ENCODE measurements around the gene ABRAXAS1.

ABRAXAS1 gene

DNA sequence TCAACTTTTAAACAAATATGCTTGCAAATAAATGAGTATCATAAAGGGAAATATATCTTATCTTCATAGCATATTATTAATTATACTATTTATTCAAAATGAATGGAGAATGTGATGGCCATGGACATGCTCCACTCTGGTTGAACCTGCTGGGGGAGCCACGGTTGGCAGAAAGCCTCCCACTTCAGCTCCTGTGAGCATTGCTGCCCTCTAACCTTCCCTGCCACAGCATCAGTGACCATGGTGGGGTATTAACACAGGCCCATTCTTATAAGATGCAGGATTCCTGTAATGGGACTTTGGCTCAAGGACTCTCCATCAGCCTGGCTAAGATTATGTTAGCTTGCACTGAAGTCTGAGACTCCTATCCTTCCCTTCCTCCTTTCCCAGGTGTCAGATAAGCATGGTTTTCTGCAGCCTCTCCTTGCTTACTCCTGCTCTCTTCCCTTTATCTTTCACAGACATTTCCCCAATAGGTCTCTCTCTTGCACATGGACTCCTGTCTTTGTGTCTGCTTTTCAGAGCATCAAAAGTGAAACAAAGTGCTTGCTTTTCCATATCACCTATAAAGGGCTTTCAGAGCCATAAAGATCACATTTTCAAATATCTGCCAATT lies 4.9 kb upstream of the ABRAXAS1 start:
- POLR2A ChIA-PET (ENCODE audit: low non-redundant PET): no interaction called here

DNA sequence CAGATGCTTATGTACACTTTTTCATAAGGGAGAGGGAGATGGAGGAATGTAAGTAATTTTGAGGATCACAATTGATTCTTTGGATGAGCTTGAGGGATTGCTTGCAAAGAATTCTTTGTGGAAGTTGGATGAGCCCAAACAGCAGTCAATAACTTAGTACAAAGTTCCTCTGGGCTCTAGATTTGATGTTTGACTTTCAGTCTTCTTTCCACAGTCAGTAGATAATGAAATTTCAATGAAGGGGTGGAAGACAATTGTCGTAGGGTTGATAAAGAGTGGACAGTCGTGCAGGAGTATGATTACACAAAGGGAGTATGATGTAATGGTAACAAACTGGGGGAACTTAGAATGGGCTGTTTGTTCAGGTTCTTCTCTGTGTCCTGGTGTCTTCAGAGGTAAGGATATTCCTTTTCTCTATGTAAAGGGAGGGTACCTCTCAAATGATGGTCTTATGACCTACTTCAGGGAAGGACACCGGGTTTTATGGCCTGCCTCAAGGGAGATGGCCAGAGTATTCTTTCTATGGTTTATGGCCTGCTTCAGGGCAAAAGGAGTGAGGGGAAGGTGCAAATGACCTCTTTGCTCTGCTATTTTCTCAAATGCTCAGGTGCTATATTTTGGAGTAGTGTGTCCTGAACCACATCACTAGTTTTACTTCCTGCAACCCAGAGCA lies 1.7 kb upstream of the ABRAXAS1 start:
- TF ChIP-seq, protein P1, sequence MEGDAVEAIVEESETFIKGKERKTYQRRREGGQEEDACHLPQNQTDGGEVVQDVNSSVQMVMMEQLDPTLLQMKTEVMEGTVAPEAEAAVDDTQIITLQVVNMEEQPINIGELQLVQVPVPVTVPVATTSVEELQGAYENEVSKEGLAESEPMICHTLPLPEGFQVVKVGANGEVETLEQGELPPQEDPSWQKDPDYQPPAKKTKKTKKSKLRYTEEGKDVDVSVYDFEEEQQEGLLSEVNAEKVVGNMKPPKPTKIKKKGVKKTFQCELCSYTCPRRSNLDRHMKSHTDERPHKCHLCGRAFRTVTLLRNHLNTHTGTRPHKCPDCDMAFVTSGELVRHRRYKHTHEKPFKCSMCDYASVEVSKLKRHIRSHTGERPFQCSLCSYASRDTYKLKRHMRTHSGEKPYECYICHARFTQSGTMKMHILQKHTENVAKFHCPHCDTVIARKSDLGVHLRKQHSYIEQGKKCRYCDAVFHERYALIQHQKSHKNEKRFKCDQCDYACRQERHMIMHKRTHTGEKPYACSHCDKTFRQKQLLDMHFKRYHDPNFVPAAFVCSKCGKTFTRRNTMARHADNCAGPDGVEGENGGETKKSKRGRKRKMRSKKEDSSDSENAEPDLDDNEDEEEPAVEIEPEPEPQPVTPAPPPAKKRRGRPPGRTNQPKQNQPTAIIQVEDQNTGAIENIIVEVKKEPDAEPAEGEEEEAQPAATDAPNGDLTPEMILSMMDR (conservative IDR thresholded peaks at IDR 0.05; ENCODE audit: low read depth): no peak
- ChIA-PET CTCF (interaction anchor here (0.5 to 0.6 kb wide), 2 partner anchors 22 to 112 kb away, joined by 3 to 4 read pairs; no protein-coding TSS in a partner anchor), POLR2A (ENCODE audit: low non-redundant PET) (no interaction called here)
- H3K27ac ChIP-seq: no peak overlapping the region
- DNase-seq (ENCODE audit: low spot score): no peak

More for the DNA sequence above, 4.9 kb upstream of the ABRAXAS1 start:
- no peak for DNase-seq (ENCODE audit: low spot score)
- TF ChIP-seq, protein P1 (conservative IDR thresholded peaks at IDR 0.05; ENCODE audit: low read depth): no peak
- no peak overlapping the region for H3K27ac ChIP-seq
- CTCF ChIA-PET: interaction anchor here (0.6 to 2.1 kb wide), 2 partner anchors 8 to 150 kb away, joined by 3 to 8 read pairs; no protein-coding TSS in a partner anchor

DNA sequence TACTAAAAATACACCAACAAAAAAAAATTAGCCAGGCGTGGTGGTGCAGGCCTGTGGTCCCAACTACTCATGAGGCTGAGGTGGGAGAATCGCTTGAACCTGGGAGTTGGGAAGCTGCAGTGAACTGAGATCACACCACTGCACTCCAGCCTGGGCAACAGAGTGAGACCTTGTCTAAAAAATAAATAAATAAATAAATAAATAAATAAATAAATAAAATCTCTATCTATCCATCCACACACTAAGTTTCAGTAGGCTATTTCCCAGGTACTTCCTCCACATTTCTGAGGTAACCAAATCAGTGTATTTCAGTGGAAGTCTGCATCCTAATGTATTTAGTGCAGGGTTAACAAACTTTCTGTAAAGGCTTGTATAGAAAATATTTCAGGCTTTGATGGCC lies 10.9 kb downstream of the ABRAXAS1 start:
- ChIA-PET POLR2A (ENCODE audit: low non-redundant PET) (no interaction called here), CTCF (no interaction called here)
- TF ChIP-seq, protein P1 (conservative IDR thresholded peaks at IDR 0.05; ENCODE audit: low read depth): no peak
- H3K27ac ChIP-seq: no peak overlapping the region
- DNase-seq (ENCODE audit: low spot score): no peak

DNA sequence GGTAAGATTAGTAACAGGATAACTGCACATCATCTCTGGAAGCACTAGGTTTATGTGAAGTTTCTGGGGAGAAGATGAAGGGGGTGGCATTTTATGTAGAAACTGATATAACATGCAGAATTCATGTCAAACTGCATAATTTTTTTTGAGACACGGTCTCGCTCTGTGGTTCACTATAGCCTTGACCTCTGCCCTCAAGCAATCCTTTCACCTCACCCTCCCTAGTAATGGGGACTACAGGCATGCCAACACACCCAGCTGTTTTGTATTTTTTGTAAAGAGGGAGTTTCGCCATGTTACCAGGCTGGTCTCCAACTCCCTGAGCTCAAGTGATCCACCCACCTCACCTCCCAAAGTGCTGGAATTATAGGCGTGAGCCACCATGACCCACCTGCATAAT lies 11.5 kb downstream of the ABRAXAS1 start:
- TF ChIP-seq, protein P1 (conservative IDR thresholded peaks at IDR 0.05; ENCODE audit: low read depth): no peak
- ChIA-PET CTCF (no interaction called here), POLR2A (ENCODE audit: low non-redundant PET) (no interaction called here)
- no peak overlapping the region for H3K27ac ChIP-seq
- no peak for DNase-seq (ENCODE audit: low spot score)

DNA sequence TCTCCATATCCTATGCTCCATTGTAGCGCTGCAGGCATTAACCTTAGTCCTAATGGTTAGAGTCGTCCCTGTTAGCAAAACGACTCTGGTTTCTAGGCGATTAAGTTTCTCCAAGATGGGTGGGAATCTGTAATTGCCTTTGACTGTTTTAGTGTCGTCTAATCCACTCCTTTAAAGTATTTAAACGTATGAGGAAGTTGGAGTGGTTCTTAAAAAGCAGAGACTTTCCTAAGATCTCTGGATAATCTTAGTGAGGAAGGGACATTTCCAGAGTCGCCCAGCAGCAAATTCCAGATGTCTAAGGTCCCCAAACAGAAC lies 28.8 kb downstream of the ABRAXAS1 start:
- POLR2A ChIA-PET (ENCODE audit: low non-redundant PET): interaction anchor here (0.7 kb wide), 1 partner anchor 99 kb away, joined by 3 read pairs; no protein-coding TSS in a partner anchor
- peak overlapping the region; percentile 91 for H3K27ac ChIP-seq
- CTCF ChIA-PET: interaction anchor here (0.6 to 1.0 kb wide), 2 partner anchors 91 to 1073 kb away, joined by 3 read pairs; no protein-coding TSS in a partner anchor
- DNase-seq (ENCODE audit: low spot score): no peak
- TF ChIP-seq, protein P1 (conservative IDR thresholded peaks at IDR 0.05; ENCODE audit: low read depth): no peak

DNA sequence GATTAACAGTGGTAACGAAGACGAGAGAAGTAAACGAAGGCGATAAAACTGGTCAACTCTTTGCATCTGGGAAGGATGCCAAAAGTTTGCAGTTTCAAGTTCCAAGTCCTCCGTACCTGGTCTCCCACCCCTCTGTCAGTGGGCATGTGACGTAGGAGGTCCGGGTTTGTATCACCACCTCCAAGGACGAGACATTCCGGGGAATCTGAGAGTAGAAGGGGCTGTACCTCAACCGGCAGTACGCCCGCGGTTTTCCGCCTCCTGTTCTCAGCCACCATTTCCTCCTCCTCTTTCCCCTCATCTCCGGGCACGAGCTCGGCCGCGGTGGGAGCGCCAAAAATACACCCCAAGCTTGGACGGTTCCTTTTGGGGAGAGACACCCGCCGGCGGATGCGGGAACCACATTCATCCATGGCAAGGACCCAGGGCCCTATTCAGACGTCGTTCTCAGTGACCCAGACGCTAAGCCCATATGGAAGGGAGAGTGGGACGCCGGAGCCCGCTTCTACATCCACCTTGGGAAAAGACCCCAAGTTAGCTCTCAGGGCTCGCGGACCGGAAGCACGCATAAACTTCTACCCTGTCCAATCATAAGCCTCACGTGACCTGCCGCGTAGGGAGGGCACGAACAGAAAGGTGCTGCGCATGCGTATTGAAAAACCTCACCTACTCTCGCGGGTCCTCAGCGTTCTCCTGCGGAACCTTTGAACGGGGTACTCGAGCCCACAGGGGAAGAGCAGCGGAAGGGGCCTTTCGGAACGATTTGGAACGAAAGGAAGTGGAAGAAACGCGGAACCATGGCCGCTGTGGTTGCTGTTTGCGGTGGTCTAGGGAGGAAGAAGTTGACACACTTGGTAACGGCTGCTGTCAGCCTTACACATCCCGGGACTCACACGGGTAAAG lies 29.4 kb downstream of the ABRAXAS1 start, which contains the start of the genes HELQ and MRPS18C:
Gene HELQ, minus strand, starts transcription at position 543 of the 903 bp plus-strand sequence. Its CDS starts 130 bp downstream, at position 413.
Gene MRPS18C, plus strand, starts transcription at position 778 of the 903 bp plus-strand sequence. Its CDS starts 20 bp downstream, at position 798.
- peak within 1 kb of the TSS; percentile 91 for H3K27ac ChIP-seq
- ChIA-PET CTCF (interaction anchor here (1.0 to 1.4 kb wide), 2 partner anchors 91 to 171 kb away, joined by 3 to 6 read pairs; partner anchors contain the start of gene COQ2), POLR2A (ENCODE audit: low non-redundant PET) (interaction anchor here (0.7 kb wide), 1 partner anchor 98 kb away, joined by 3 read pairs; no protein-coding TSS in a partner anchor)
- peak; percentile 99 for DNase-seq (ENCODE audit: low spot score)
- TF ChIP-seq, protein P1 (conservative IDR thresholded peaks at IDR 0.05; ENCODE audit: low read depth): 0 out of 2 replicates have a peak, but pooled peaks have one; percentile 7
